GM12878 (cell line): ENCODE measurements around the gene SIN3B. TPM values are rescaled to one million over a fixed set of nuclear protein-coding genes. Genes with fewer than 3 reads are reported as not detected.

Experiments used
- ATAC-seq: fragments of 200-7000 bp; cut with Tn5 transposase; 3 replicates; pipeline ENCODE4 v1.9.1; 2020; ENCODE audit warnings: mild to moderate bottlenecking, moderate library complexity
- BruUV-seq: library from RNA; stranded (reverse); fragments of 400-500 nt; replicated peaks from 2 replicates; lab custom pipeline; 2021; lab: Mats Ljungman, UMichigan
- CTCF ChIA-PET: fragments of 300-600 bp; sonication (Branson Sonifier 250); formaldehyde crosslinking; extraction: SDS; loops from one replicate; lab custom pipeline; 2021; ENCODE audit warnings: inconsistent platforms; lab: Yijun Ruan, JAX
- POLR2A ChIA-PET: fragments of 350-600 bp; formaldehyde crosslinking; extraction: SDS; loops from one replicate; lab custom pipeline; 2021; ENCODE audit warnings: inconsistent platforms; lab: Charles Lee
- RAD21 ChIA-PET: fragments of 300-600 bp; sonication (Branson Sonifier 250); formaldehyde crosslinking; loops from one replicate; lab custom pipeline; 2023; ENCODE audit warnings: antibody characterized with exemption; ENCODE audit not compliant: unreplicated experiment; lab: Charles Lee
- SMC1A ChIA-PET: fragments of 300-600 bp; sonication (Branson Sonifier 250); formaldehyde crosslinking; loops from one replicate; lab custom pipeline; 2023; ENCODE audit not compliant: unreplicated experiment, uncharacterized antibody; lab: Charles Lee
- DNase-seq: peaks from one replicate; pipeline ENCODE4 v3.0.0-alpha.2; 2011; ENCODE audit warnings: low read depth, low spot score
- FAIRE-seq: peaks from 3 replicates; lab custom pipeline; 2011; peaks lifted over from hg19 to GRCh38; lab: Jason Lieb, UNC
- H2AFZ ChIP-seq: 2 replicates; pipeline ENCODE4 v1.6.0; 2011; ENCODE audit warnings: low read depth, low read length, control low read depth; ENCODE audit not compliant: control insufficient read depth
- H3K27ac ChIP-seq: 2 replicates; pipeline ENCODE4 v1.5.1; 2011; ENCODE audit warnings: control low read depth; ENCODE audit not compliant: control insufficient read depth, insufficient read depth
- H3K27me3 ChIP-seq, 2 experiments: replicated peaks in 1 of 2; 2 replicates each; pipeline versions ENCODE4 v1.6.0 to v1.6.1; 2011; ENCODE audit warnings: low read length in 1 of 2; ENCODE audit not compliant: control insufficient read depth in 2 of 2, insufficient read depth in 2 of 2
- H3K36me3 ChIP-seq, 2 experiments: 2 replicates each; pipeline ENCODE4 v1.5.1; 2011; ENCODE audit warnings: low read length in 1 of 2; ENCODE audit not compliant: control insufficient read depth in 2 of 2, insufficient read depth in 2 of 2
- H3K4me1 ChIP-seq: 2 replicates; pipeline ENCODE4 v1.6.1; 2011; ENCODE audit warnings: mild to moderate bottlenecking, low read length, moderate library complexity, mixed read lengths; ENCODE audit not compliant: control insufficient read depth, insufficient read depth
- H3K4me2 ChIP-seq: 2 replicates; pipeline ENCODE4 v1.6.0; 2011; ENCODE audit warnings: control low read depth; ENCODE audit not compliant: control insufficient read depth, insufficient read depth
- H3K4me3 ChIP-seq: fragments of 200-600 bp; sonication (generic); 2 replicates; pipeline ENCODE4 v1.5.1; 2016
- H3K79me2 ChIP-seq: 2 replicates; pipeline ENCODE4 v1.6.0; 2011; ENCODE audit warnings: low read length; ENCODE audit not compliant: control insufficient read depth, insufficient read depth
- H3K9ac ChIP-seq: 2 replicates; pipeline ENCODE4 v1.8.0; 2011; ENCODE audit warnings: low read length, control low read depth, mixed read lengths; ENCODE audit not compliant: control insufficient read depth, insufficient read depth
- H3K9me3 ChIP-seq: replicated peaks from 3 replicates; pipeline ENCODE4 v1.5.1; 2011; ENCODE audit warnings: mild to moderate bottlenecking, low read length; ENCODE audit not compliant: control insufficient read depth, insufficient read depth
- H4K20me1 ChIP-seq: 2 replicates; pipeline ENCODE4 v1.6.0; 2011; ENCODE audit not compliant: control insufficient read depth, insufficient read depth
- MEF2A ChIP-seq: IDR thresholded peaks from 2 replicates; pipeline ENCODE4 v1.6.1; 2011; ENCODE audit warnings: low read depth, mild to moderate bottlenecking, low read length, moderate library complexity; ENCODE audit not compliant: insufficient read depth
- NFIC ChIP-seq: IDR thresholded peaks from 2 replicates; pipeline ENCODE4 v1.6.1; 2012; ENCODE audit warnings: low read depth, mild to moderate bottlenecking, inconsistent platforms, low read length, moderate library complexity
- WGBS: methylation state at CpG from one replicate; pipeline ENCODE4 v1.1.6; 2016; ENCODE audit warnings: low lambda C conversion rate; ENCODE audit not compliant: insufficient replicate concordance, insufficient coverage; ENCODE audit errors: missing lambda C conversion rate; 5-methylcytosine and 5-hydroxymethylcytosine counted together
- in situ Hi-C: fragments of 300-500 bp; cut with MboI; formaldehyde crosslinking; loops from 9 replicates; pipeline ENCODE4 v1.14.3; 2018; ENCODE audit warnings: mixed read lengths
- intact Hi-C: fragments of 100-400 bp; cut with micrococcal nuclease; formaldehyde crosslinking; loops from one replicate; pipeline ENCODE4 v1.14.2; 2022; ENCODE audit not compliant: unreplicated experiment
- polyA plus RNA-seq, 11 experiments: library from polyadenylated mRNA; depleted of rRNA in 4 of 11; unstranded in 6 of 11; stranded (reverse) in 5 of 11; fragments of >200 nt; fragmentation: Nextera tagmentation in 4 of 11; fragmentation: Illumina TruSeq in 1 of 11; extraction: Ambion mirVana in 4 of 11; extraction: Trizol in 1 of 11; gene quantifications; 1 replicate in 1 of 11; 2 replicates in 10 of 11; pipeline versions ENCODE4 v1.2.1 to v1.2.3, GENCODE V29; 2011 to 2016; ENCODE audit warnings: inconsistent platforms in 2 of 11, missing spikeins in 2 of 11, low read depth in 1 of 11
- total RNA-seq, 4 experiments: library from RNA; depleted of rRNA in 3 of 4; stranded (reverse); fragments of >200 nt in 3 of 4; fragmentation: Illumina TruSeq in 1 of 4; extraction: Trizol in 1 of 4; gene quantifications; 2 replicates each; pipeline versions ENCODE4 v1.2.1 to v1.2.3, GENCODE V29; 2013 to 2021
- TF ChIP-seq, protein P1 (sequence below): IDR thresholded peaks from 2 replicates; pipeline ENCODE4 v1.6.1; 2011; ENCODE audit warnings: mild to moderate bottlenecking, low read depth, low read length, moderate library complexity; ENCODE audit not compliant: insufficient replicate concordance
- TF ChIP-seq, protein P2 (sequence below), 3 experiments: IDR thresholded peaks in 2 of 3; conservative IDR thresholded peaks in 1 of 3; 2 replicates each; pipeline ENCODE4 v1.5.1; 2011; ENCODE audit warnings: low read depth in 3 of 3, low read length in 3 of 3, mild to moderate bottlenecking in 3 of 3, control low read depth in 2 of 3, moderate library complexity in 2 of 3, inconsistent platforms in 1 of 3, mixed read lengths in 1 of 3; ENCODE audit not compliant: control insufficient read depth in 2 of 3, insufficient read depth in 1 of 3; ENCODE audit errors: extremely low read depth in 1 of 3
- TF ChIP-seq, protein P3 (sequence below): IDR thresholded peaks from 2 replicates; pipeline ENCODE4 v1.6.1; 2011; ENCODE audit warnings: low read depth, low read length, improper control_type of control experiment, borderline replicate concordance

The SIN3B gene
- total and polyA plus RNA-seq, 10 of the 15 experiments (the other 5 are each of a cell fraction or from before 2014, with no cell fraction given): 0.68 to 34.5 (median 15.8) TPM

DNA sequence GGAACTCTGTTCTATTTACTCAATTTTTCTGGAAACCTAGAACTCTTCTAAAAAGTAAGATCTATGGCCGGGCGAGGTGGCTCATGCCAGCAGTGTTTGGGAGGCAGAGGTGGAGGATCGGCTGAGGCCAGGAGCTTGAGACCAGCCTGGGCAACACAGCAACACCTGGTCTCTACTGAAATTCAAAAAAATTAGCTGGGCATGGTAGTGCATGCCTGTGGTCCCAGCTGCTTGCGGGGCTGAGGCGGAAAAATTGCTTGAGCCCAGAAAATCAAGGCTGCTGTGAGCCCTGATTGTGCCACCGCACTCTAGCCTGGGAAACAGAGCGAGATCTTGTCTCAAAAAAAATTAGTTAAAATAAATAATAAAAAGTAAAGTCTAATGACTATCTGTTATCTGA is 88.2 kb downstream of the SIN3B start:
- WGBS: 50% methylated on average over 7 of the region's 7 CpGs
- ChIA-PET CTCF (no interaction called here), POLR2A (no interaction called here), RAD21 (no interaction called here), SMC1A (no interaction called here)
- no peak overlapping the region for H3K9ac ChIP-seq
- no peaks in the 10 kb centered on the region for H3K79me2 ChIP-seq
- H2AFZ ChIP-seq: no peak overlapping the region
- H4K20me1 ChIP-seq: no peaks in the 10 kb centered on the region
- DNase-seq (no peak), ATAC-seq (no peak), FAIRE-seq (no peak)
- H3K27me3 ChIP-seq: no peaks in the 10 kb centered on the region
- H3K4me1 ChIP-seq: no peaks in the 10 kb centered on the region
- no TSS peak for BruUV-seq
- in situ Hi-C loops (no loop called here), intact Hi-C loops (no loop called here)
- no peaks in the 10 kb centered on the region for H3K36me3 ChIP-seq
- H3K27ac ChIP-seq: no peak overlapping the region
- H3K4me2 ChIP-seq: no peak overlapping the region
- TF ChIP-seq NFIC (no peak), MEF2A (no peak)
- TF ChIP-seq, protein P1, sequence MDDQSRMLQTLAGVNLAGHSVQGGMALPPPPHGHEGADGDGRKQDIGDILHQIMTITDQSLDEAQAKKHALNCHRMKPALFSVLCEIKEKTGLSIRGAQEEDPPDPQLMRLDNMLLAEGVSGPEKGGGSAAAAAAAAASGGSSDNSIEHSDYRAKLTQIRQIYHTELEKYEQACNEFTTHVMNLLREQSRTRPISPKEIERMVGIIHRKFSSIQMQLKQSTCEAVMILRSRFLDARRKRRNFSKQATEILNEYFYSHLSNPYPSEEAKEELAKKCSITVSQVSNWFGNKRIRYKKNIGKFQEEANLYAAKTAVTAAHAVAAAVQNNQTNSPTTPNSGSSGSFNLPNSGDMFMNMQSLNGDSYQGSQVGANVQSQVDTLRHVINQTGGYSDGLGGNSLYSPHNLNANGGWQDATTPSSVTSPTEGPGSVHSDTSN: no peak
- TF ChIP-seq, protein P2, sequence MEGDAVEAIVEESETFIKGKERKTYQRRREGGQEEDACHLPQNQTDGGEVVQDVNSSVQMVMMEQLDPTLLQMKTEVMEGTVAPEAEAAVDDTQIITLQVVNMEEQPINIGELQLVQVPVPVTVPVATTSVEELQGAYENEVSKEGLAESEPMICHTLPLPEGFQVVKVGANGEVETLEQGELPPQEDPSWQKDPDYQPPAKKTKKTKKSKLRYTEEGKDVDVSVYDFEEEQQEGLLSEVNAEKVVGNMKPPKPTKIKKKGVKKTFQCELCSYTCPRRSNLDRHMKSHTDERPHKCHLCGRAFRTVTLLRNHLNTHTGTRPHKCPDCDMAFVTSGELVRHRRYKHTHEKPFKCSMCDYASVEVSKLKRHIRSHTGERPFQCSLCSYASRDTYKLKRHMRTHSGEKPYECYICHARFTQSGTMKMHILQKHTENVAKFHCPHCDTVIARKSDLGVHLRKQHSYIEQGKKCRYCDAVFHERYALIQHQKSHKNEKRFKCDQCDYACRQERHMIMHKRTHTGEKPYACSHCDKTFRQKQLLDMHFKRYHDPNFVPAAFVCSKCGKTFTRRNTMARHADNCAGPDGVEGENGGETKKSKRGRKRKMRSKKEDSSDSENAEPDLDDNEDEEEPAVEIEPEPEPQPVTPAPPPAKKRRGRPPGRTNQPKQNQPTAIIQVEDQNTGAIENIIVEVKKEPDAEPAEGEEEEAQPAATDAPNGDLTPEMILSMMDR (IDR thresholded peaks at IDR 0.05 in 2 of 3, conservative IDR thresholded peaks at IDR 0.05 in 1 of 3; ENCODE audit: control insufficient read depth in 2 of 3, extremely low read depth in 1 of 3, insufficient read depth in 1 of 3, low read depth in 3 of 3, low read length in 3 of 3): no peak
- TF ChIP-seq, protein P3, sequence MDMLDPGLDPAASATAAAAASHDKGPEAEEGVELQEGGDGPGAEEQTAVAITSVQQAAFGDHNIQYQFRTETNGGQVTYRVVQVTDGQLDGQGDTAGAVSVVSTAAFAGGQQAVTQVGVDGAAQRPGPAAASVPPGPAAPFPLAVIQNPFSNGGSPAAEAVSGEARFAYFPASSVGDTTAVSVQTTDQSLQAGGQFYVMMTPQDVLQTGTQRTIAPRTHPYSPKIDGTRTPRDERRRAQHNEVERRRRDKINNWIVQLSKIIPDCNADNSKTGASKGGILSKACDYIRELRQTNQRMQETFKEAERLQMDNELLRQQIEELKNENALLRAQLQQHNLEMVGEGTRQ: no peak
- TF ChIP-seq, all 136 proteins: peak for 0
- Histone ChIP-seq H3K9me3 (peaks cover 6% of the 10 kb centered on the region; the same call in 2 of the 3 replicates), H3K4me3 (no peak overlapping the region)
